ENCODE results near the gene DIS3L2.

GRCh38 chr2:232365621-232366321, 404.3 kb downstream of the DIS3L2 start:
- no peak for TF ChIP-seq EZH2 (IDR thresholded peaks at IDR 0.05)
- TF ChIP-seq POLR2AphosphoS5 (IDR thresholded peaks at IDR 0.05; ENCODE audit: borderline replicate concordance, low read depth, low read length), result no peak
- no peak for TF ChIP-seq FOXP2 (optimal IDR thresholded peaks at IDR 0.05; ENCODE audit: control extremely low read depth, extremely low read length, insufficient read depth)
